Activated naive CD8-positive, alpha-beta T cell (primary cell): Measurements from ENCODE around the gene CDKAL1.

ENCODE experiments used
- H3K27ac Mint-ChIP-seq: one replicate; pipeline ENCODE4 v1.8.0; 2021; ENCODE audit warnings: mixed read lengths
- H3K27me3 Mint-ChIP-seq: one replicate; pipeline ENCODE4 v1.8.0; 2021; ENCODE audit warnings: mixed read lengths
- H3K36me3 Mint-ChIP-seq: one replicate; pipeline ENCODE4 v1.8.0; 2021; ENCODE audit warnings: mixed read lengths
- H3K4me1 Mint-ChIP-seq: one replicate; pipeline ENCODE4 v1.8.0; 2021; ENCODE audit warnings: low read depth, mixed read lengths
- H3K4me3 Mint-ChIP-seq: one replicate; pipeline ENCODE4 v1.8.0; 2021; ENCODE audit warnings: mild to moderate bottlenecking, mixed read lengths
- H3K9me3 Mint-ChIP-seq: one replicate; pipeline ENCODE4 v1.8.0; 2021; ENCODE audit warnings: low read depth, mixed read lengths

CDKAL1 gene

DNA sequence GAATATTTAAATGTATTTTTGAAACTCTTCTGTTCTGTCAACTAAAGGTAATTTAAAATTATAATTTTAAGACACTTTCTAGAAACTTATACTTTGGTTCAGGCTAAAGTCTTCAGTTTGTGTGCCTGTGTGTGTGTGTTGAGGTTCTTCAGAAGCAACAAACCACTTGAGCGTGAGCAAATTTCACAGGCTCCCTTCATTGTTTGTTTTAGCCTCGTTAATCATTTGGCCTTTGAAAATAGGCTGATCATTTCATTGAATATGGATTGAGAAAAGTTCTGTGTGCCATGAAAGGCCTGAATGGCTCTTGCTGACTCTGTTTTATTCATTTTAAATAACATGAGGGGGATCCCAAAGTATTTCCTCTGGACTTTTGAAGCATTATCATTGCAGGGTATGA is 420.1 kb downstream of the CDKAL1 start:
- Mint-ChIP-seq H3K4me3 (no peak overlapping the region), H3K27me3 (no peaks in the 10 kb centered on the region), H3K36me3 (peaks cover 28% of the 10 kb centered on the region), H3K9me3 (no peaks in the 10 kb centered on the region), H3K4me1 (no peaks in the 10 kb centered on the region), H3K27ac (no peak overlapping the region)

- no peaks in the 10 kb centered on the region for H3K4me1 Mint-ChIP-seq
- H3K27me3 Mint-ChIP-seq, result no peaks in the 10 kb centered on the region
- H3K4me3 Mint-ChIP-seq, result no peak overlapping the region
- no peak overlapping the region for H3K27ac Mint-ChIP-seq
- peaks cover 32% of the 10 kb centered on the region for H3K36me3 Mint-ChIP-seq
- H3K9me3 Mint-ChIP-seq, result no peaks in the 10 kb centered on the region
These were observed 420.9 kb downstream of the CDKAL1 start for GRCh38 chr6:20955131-20955530.

GRCh38 chr6:20955751-20956150 is 421.5 kb downstream of the CDKAL1 start:
- H3K27ac Mint-ChIP-seq, result no peak overlapping the region

GRCh38 chr6:20960067-20960466 is 425.8 kb downstream of the CDKAL1 start:
- Mint-ChIP-seq H3K4me3 (no peak overlapping the region), H3K9me3 (no peaks in the 10 kb centered on the region), H3K27me3 (no peaks in the 10 kb centered on the region), H3K27ac (no peak overlapping the region), H3K4me1 (no peaks in the 10 kb centered on the region), H3K36me3 (peaks cover 55% of the 10 kb centered on the region)

More at GRCh38 chr6:20955751-20956150, 421.5 kb downstream of the CDKAL1 start:
- H3K27me3 Mint-ChIP-seq, result no peaks in the 10 kb centered on the region
- H3K36me3 Mint-ChIP-seq, result peaks cover 34% of the 10 kb centered on the region
- no peaks in the 10 kb centered on the region for H3K9me3 Mint-ChIP-seq
- H3K4me3 Mint-ChIP-seq, result no peak overlapping the region
- no peaks in the 10 kb centered on the region for H3K4me1 Mint-ChIP-seq

DNA sequence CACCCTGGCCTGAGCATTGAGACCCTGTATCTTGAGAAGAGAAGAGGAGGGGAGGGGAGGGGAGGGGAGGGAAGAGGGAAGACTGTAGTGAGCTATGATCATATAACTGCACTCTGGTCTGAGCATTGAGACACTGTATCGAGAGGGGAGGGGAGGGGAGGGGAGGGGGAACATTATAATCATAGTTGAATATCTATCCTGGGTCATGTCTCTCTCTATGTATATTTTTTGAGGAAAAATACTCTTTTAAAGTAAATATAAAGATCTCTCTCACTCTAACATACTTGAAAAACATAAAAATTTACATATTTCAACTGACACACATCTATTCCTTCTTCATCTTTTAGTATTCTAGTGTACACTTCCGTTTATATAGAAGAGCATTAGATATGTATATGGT is 431.0 kb downstream of the CDKAL1 start:
- Mint-ChIP-seq H3K9me3 (peaks cover 24% of the 10 kb centered on the region), H3K4me3 (no peak overlapping the region), H3K36me3 (peaks cover 56% of the 10 kb centered on the region), H3K27me3 (no peaks in the 10 kb centered on the region), H3K4me1 (no peaks in the 10 kb centered on the region), H3K27ac (no peak overlapping the region)

DNA sequence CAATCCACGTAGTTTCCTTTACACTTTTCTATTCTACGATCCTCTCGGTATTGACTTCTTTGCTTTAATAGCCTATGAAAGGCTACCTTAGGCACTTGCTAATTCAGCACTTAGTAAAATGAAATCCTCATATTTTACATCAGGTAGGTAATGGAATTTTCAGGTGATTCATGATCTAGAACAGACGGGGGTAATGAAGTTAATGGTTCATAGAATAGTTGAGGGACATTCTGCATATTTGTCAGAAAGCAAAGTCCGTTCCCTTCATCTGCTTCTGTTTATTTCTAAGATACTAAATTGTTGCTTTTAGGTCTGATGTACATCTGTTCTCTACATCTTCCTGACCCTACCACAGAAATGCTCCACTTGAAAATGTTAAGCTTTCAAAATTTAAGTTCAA is 431.7 kb downstream of the CDKAL1 start:
- H3K4me1 Mint-ChIP-seq, result no peaks in the 10 kb centered on the region
- H3K9me3 Mint-ChIP-seq, result peaks cover 24% of the 10 kb centered on the region
- no peak overlapping the region for H3K27ac Mint-ChIP-seq
- H3K36me3 Mint-ChIP-seq, result peaks cover 52% of the 10 kb centered on the region
- no peak overlapping the region for H3K4me3 Mint-ChIP-seq
- no peaks in the 10 kb centered on the region for H3K27me3 Mint-ChIP-seq

GRCh38 chr6:20969551-20969950 is 435.3 kb downstream of the CDKAL1 start:
- Mint-ChIP-seq H3K27me3 (no peaks in the 10 kb centered on the region), H3K4me1 (no peaks in the 10 kb centered on the region), H3K4me3 (no peak overlapping the region), H3K27ac (no peak overlapping the region), H3K9me3 (peaks cover 24% of the 10 kb centered on the region), H3K36me3 (peaks cover 43% of the 10 kb centered on the region)

DNA sequence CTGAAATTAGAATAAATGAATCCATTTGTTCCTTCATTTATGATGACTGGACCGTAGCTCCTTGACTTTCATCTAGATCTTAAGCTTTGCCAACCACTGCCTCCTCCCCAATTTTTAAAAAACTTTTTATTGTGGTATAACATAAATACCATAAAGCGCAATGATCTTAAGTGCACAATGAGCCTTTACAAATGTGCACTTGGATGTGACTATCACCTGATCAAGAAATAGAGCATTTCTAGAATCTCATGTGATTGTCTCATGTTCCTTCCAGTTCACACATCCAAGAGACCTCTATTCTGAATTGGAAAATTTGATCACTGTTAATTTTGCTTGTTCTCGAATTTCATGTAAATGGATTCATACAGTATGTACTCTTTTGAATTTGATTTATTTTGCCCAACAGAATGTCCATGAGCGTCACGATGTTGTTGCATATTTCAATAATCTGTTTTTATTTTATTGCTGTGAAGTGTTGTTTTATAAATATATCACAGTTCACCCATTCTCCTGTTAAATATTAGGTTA is 442.2 kb downstream of the CDKAL1 start:
- Mint-ChIP-seq H3K9me3 (no peaks in the 10 kb centered on the region), H3K4me3 (no peak overlapping the region), H3K27ac (no peak overlapping the region), H3K4me1 (no peaks in the 10 kb centered on the region), H3K27me3 (no peaks in the 10 kb centered on the region), H3K36me3 (peaks cover 35% of the 10 kb centered on the region)

DNA sequence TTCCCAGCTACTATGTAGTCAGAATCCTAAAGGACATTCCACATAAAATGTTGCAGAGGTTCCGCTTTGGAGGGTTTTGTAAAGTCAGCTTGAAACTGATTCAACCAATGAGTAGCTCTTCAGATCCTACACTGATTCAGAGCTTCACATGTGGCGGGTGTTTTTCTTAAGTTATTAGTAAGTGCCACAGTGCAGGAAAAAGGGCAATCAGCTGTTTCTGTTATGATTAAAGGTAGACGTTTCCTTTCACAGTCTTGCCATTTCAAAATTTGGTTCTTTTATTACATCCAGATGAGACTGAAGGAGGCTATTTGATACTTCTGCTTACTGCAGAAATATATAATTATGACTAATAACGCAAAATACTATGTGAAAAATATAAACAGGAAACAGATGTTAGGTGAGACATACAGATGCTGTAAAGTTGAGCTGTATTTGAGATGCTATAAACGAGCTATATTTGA is 443.9 kb downstream of the CDKAL1 start:
- Mint-ChIP-seq H3K4me1 (no peaks in the 10 kb centered on the region), H3K27ac (no peak overlapping the region), H3K9me3 (no peaks in the 10 kb centered on the region), H3K36me3 (peaks cover 28% of the 10 kb centered on the region), H3K4me3 (no peak overlapping the region), H3K27me3 (no peaks in the 10 kb centered on the region)

DNA sequence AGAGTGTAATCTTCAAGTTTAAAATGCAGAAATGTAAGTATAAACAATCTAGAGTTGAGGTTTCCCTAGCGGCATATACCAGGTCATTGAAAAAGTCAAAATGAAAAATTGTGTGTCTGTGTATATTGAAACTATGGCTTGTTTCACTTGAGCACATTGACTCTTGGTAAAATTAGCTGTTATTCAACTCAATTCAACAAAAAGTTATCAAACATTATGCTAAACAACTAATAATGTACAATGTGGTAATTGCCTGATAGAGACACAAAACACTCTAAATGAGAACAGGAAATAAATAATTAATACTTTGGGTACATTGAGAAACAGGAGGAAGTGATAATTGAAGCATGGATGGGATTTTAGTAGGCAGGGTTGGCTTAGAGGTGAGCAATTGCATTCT is 444.8 kb downstream of the CDKAL1 start:
- no peaks in the 10 kb centered on the region for H3K9me3 Mint-ChIP-seq
- no peak overlapping the region for H3K4me3 Mint-ChIP-seq
- H3K27ac Mint-ChIP-seq, result no peak overlapping the region
- H3K27me3 Mint-ChIP-seq, result no peaks in the 10 kb centered on the region
- H3K4me1 Mint-ChIP-seq, result no peaks in the 10 kb centered on the region
- H3K36me3 Mint-ChIP-seq, result peaks cover 31% of the 10 kb centered on the region

DNA sequence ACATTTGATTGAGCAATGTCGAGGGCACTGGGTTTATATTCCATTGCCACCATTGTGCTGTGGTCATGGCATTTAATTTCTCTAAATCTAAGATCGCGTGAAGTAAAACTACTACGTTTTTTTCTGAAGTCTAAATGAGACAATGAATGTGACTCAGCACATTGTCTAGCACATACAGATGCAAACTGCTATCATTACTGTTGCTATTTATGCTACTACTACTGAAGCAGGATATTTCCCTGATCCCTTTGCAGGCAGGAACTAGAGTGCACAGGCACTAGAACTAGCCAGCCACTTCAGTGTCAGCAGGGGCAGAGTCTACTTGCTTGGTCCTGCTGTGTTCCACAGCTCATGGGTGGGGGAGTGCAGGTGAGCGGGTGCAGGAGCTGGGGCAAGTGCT is 449.7 kb downstream of the CDKAL1 start:
- peaks cover 33% of the 10 kb centered on the region for H3K36me3 Mint-ChIP-seq
- no peaks in the 10 kb centered on the region for H3K9me3 Mint-ChIP-seq
- no peak overlapping the region for H3K4me3 Mint-ChIP-seq
- H3K27ac Mint-ChIP-seq, result no peak overlapping the region
- H3K27me3 Mint-ChIP-seq, result no peaks in the 10 kb centered on the region
- H3K4me1 Mint-ChIP-seq, result no peaks in the 10 kb centered on the region

- no peaks in the 10 kb centered on the region for H3K27me3 Mint-ChIP-seq
- H3K27ac Mint-ChIP-seq, result no peak overlapping the region
- H3K36me3 Mint-ChIP-seq, result peaks cover 28% of the 10 kb centered on the region
- H3K9me3 Mint-ChIP-seq, result no peaks in the 10 kb centered on the region
- no peaks in the 10 kb centered on the region for H3K4me1 Mint-ChIP-seq
- no peak overlapping the region for H3K4me3 Mint-ChIP-seq
These were observed 451.6 kb downstream of the CDKAL1 start for GRCh38 chr6:20985821-20986220.

- Mint-ChIP-seq H3K9me3 (no peaks in the 10 kb centered on the region), H3K27me3 (no peaks in the 10 kb centered on the region), H3K27ac (no peak overlapping the region), H3K4me1 (no peaks in the 10 kb centered on the region), H3K4me3 (no peak overlapping the region), H3K36me3 (peaks cover 23% of the 10 kb centered on the region)
These were observed 457.7 kb downstream of the CDKAL1 start for GRCh38 chr6:20991910-20992309.

DNA sequence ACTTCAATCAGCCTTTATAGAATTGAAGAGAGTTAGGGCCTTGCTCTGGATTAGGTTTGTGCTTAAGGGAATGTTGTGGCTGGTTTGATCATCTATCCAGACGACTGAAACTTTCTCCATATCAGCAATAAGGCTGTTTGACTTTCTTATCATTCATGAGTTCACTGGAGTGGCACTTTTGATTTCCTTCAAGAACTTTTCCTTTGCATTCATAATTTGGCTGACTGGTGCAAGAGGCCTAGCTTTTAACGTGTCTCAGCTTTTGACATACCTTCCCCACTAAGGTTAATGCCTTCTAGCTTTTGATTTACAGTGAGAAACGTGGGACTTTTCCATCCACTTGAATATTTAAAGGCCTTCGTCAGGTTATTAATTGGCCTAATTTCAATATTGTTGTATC is 461.8 kb downstream of the CDKAL1 start:
- Mint-ChIP-seq H3K9me3 (no peaks in the 10 kb centered on the region), H3K27me3 (no peaks in the 10 kb centered on the region), H3K27ac (no peak overlapping the region), H3K4me3 (no peak overlapping the region), H3K36me3 (peaks cover 34% of the 10 kb centered on the region), H3K4me1 (no peaks in the 10 kb centered on the region)

- Mint-ChIP-seq H3K36me3 (peaks cover 44% of the 10 kb centered on the region), H3K27me3 (no peaks in the 10 kb centered on the region), H3K4me3 (no peak overlapping the region), H3K4me1 (no peaks in the 10 kb centered on the region), H3K9me3 (no peaks in the 10 kb centered on the region), H3K27ac (no peak overlapping the region)
These were observed 463.0 kb downstream of the CDKAL1 start for GRCh38 chr6:20997143-20997769.

- Mint-ChIP-seq H3K27me3 (no peaks in the 10 kb centered on the region), H3K27ac (no peak overlapping the region), H3K36me3 (peaks cover 45% of the 10 kb centered on the region), H3K9me3 (no peaks in the 10 kb centered on the region), H3K4me3 (no peak overlapping the region), H3K4me1 (no peaks in the 10 kb centered on the region)
These were observed 463.5 kb downstream of the CDKAL1 start for GRCh38 chr6:20997770-20998147.
